ENCODE measurements around the gene CD99. TPM values are rescaled to one million over a fixed set of nuclear protein-coding genes. Genes with fewer than 3 reads are reported as not detected.

The CD99 gene
- total and polyA plus RNA-seq, 9 of the 15 experiments (the other 6 are each of a cell fraction or from before 2014, with no cell fraction given), result 5.0 to 55.3 (median 34.5) TPM

DNA sequence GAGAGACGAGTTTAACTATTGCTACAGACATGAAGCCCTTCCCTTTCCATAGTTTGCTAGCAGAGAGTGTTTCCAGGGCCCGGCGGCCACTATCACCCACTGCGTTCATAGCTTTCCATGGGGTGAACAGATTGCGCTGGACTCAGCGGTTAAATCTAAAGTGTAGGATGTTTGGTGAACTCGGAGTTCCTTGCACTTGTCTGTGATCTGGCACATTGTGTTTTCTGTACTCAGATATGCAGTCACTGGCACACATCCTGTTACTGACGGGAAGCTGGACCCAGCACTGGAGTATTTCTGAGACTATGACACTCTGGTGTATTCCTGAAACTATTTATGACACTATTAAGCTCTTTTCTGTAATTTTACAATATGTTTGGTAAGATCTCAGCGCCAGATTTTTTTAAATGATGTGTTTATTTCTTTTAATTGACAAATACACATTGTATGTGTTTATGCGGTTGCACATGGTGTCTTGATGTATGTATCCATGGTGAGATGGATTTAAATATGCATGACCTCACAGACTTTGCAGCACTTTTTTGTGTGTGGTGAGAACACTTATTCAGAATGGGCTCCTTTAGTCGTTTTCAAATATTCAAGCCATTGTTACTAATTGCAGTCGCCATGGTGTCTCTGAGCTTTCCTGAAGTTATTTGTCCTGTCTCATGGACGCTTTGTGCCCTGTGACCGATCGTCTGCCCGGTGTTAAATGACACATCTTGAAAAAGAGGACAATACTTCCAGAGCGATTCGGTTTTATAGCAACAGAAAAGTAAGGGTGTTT lies 14.1 kb downstream of the CD99 start:
- no peaks in the 10 kb centered on the region for H3K9me1 ChIP-seq (ENCODE audit: control insufficient read depth, insufficient read depth, low read length)
- no peak for ATAC-seq
- no peaks in the 10 kb centered on the region for H3K79me2 ChIP-seq (ENCODE audit: control insufficient read depth, insufficient read depth, low read length)
- no peaks in the 10 kb centered on the region for H4K20me1 ChIP-seq (replicated peaks; ENCODE audit: control insufficient read depth, insufficient read depth, low read length)
- ChIA-PET POLR2A (no interaction called here), CTCF (ENCODE audit: low intra/inter-chr PET ratio) (no interaction called here)
- 54% methylated on average over 17 of the region's 18 CpGs for WGBS (ENCODE audit: insufficient coverage, low coverage, missing lambda C conversion rate)
- no peaks in the 10 kb centered on the region for H3K36me3 ChIP-seq (ENCODE audit: control insufficient read depth, insufficient read depth, low read length)
- no TSS peak for BruUV-seq (replicated peaks)
- no peaks in the 10 kb centered on the region; a peak in 2 of 5 replicates for H3K4me1 ChIP-seq (replicated peaks in 1 of 2; ENCODE audit: control insufficient read depth in 2 of 2, insufficient read depth in 2 of 2, low read length in 2 of 2)
- no peak for DNase-seq (ENCODE audit: extremely low read depth in 1 of 4, low spot score in 3 of 4)
- H2AFZ ChIP-seq (ENCODE audit: low read depth, low read length), result no peak overlapping the region
- in situ Hi-C loops (cut with MboI), result no loop called here
- intact Hi-C loops (cut with micrococcal nuclease), result no loop called here
- TF ChIP-seq POLR3A (IDR thresholded peaks at IDR 0.05; ENCODE audit: borderline replicate concordance, extremely low read depth, insufficient read depth, insufficient read length) (no peak), KAT8 (IDR thresholded peaks at IDR 0.05; ENCODE audit: low read depth) (no peak), SREBF2 (CRISPR knock-in tag; IDR thresholded peaks at IDR 0.05) (no peak), ZNF668 (CRISPR knock-in tag; IDR thresholded peaks at IDR 0.05) (no peak), E2F3 (CRISPR knock-in tag; IDR thresholded peaks at IDR 0.05) (no peak), RBM39 (optimal IDR thresholded peaks at IDR 0.05; ENCODE audit: low read depth, low read length) (no peak), HEY1 (CRISPR knock-in tag; IDR thresholded peaks at IDR 0.05; ENCODE audit: borderline replicate concordance) (no peak)
- TF ChIP-seq, protein P1, sequence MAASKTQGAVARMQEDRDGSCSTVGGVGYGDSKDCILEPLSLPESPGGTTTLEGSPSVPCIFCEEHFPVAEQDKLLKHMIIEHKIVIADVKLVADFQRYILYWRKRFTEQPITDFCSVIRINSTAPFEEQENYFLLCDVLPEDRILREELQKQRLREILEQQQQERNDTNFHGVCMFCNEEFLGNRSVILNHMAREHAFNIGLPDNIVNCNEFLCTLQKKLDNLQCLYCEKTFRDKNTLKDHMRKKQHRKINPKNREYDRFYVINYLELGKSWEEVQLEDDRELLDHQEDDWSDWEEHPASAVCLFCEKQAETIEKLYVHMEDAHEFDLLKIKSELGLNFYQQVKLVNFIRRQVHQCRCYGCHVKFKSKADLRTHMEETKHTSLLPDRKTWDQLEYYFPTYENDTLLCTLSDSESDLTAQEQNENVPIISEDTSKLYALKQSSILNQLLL (CRISPR knock-in tag; IDR thresholded peaks at IDR 0.05; ENCODE audit: borderline replicate concordance), result no peak
- H3K27me3 ChIP-seq (ENCODE audit: control insufficient read depth in 2 of 2, insufficient read depth in 2 of 2, low read length in 2 of 2), result no peaks in the 10 kb centered on the region
- H3K27ac ChIP-seq (ENCODE audit: extremely low read depth, low read depth, low read length), result no peak overlapping the region
- H3K9ac ChIP-seq (ENCODE audit: insufficient read depth in 1 of 2, low read depth in 2 of 2, low read length in 2 of 2), result no peak overlapping the region
- FAIRE-seq, result no peak
- no peak overlapping the region for H3K4me2 ChIP-seq (ENCODE audit: insufficient read depth, low read length)
- H3K4me3 ChIP-seq, result no peak overlapping the region
- no peaks in the 10 kb centered on the region for H3K9me3 ChIP-seq (replicated peaks; ENCODE audit: control insufficient read depth, insufficient read depth, low read depth, low read length)
